ENCODE measurements around the gene ZFHX3. TPM values are rescaled to one million over a fixed set of nuclear protein-coding genes. Genes with fewer than 3 reads are reported as not detected.

ZFHX3 gene
- total RNA-seq, 1 experiment from 2014 or later, result 1.5 TPM

DNA sequence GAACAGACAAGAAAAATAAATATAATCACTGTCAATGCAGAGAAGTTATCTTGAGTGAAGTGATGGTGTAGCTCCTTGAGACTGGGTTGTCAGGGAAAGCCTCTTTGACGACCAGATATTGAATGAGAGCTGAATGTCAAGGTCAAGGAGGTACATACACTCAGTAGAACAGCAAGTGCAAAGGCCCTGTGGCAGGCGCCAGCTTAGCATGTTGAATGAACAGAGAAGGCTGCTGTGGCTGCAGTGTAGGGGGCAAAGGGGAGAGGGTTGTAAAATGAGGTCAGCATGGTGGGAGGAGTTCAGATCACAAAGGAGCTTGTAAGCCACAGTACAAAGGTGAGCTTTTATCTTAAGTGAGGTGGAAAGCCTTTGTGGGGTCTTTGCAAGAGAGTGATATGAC is 111.5 kb downstream of the ZFHX3 start:
- no peak overlapping the region for H2BK20ac ChIP-seq (ENCODE audit: low read depth, low read length, poor library complexity, severe bottlenecking)
- TF ChIP-seq, protein P1, sequence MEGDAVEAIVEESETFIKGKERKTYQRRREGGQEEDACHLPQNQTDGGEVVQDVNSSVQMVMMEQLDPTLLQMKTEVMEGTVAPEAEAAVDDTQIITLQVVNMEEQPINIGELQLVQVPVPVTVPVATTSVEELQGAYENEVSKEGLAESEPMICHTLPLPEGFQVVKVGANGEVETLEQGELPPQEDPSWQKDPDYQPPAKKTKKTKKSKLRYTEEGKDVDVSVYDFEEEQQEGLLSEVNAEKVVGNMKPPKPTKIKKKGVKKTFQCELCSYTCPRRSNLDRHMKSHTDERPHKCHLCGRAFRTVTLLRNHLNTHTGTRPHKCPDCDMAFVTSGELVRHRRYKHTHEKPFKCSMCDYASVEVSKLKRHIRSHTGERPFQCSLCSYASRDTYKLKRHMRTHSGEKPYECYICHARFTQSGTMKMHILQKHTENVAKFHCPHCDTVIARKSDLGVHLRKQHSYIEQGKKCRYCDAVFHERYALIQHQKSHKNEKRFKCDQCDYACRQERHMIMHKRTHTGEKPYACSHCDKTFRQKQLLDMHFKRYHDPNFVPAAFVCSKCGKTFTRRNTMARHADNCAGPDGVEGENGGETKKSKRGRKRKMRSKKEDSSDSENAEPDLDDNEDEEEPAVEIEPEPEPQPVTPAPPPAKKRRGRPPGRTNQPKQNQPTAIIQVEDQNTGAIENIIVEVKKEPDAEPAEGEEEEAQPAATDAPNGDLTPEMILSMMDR (conservative IDR thresholded peaks at IDR 0.05), result no peak
- no peak overlapping the region for H3K23ac ChIP-seq (ENCODE audit: insufficient read length, low read depth, low read length)
- no peak overlapping the region for H3K27ac ChIP-seq (ENCODE audit: insufficient read length, low read depth, low read length)
- Mint-ChIP-seq H3K4me1 (peaks cover 48 to 56% of the 10 kb centered on the region in 2 experiments), H3K36me3 (ENCODE audit: insufficient read depth in 1 of 3, low read depth in 3 of 3) (no peaks in the 10 kb centered on the region; a peak in 1 of 7 replicates), H3K27ac (no peak overlapping the region), H3K27me3 (ENCODE audit: low read depth) (peaks cover 2% of the 10 kb centered on the region), H3K9me3 (peaks cover 0 to 4% of the 10 kb centered on the region in 2 experiments; a peak in 2 of 5 replicates), H3K4me3 (no peak overlapping the region; a peak in 1 of 5 replicates)
- no CpG with 5 or more reads among the region's 2 CpGs for WGBS (ENCODE audit: extremely low coverage, insufficient read length, low lambda C conversion rate)
- H4K8ac ChIP-seq (replicated peaks; ENCODE audit: insufficient read length, low read depth, low read length), result no peak overlapping the region
- H3K56ac ChIP-seq (ENCODE audit: insufficient read length, low read depth, low read length), result no peak overlapping the region
- no peak overlapping the region for H3K9ac ChIP-seq (ENCODE audit: extremely low read depth, insufficient read length, low read length)
- H3K4me1 ChIP-seq (ENCODE audit: insufficient read depth, low read length), result peaks cover 5% of the 10 kb centered on the region; the same call in 1 of the 2 replicates
- no peaks in the 10 kb centered on the region for H3K27me3 ChIP-seq (ENCODE audit: insufficient read depth, low read length)
- H2BK5ac ChIP-seq (ENCODE audit: insufficient read length, low read length), result no peak overlapping the region
- no peak overlapping the region for H3K14ac ChIP-seq (ENCODE audit: insufficient read depth, low read length)
- no peak overlapping the region for H4K91ac ChIP-seq (ENCODE audit: insufficient read length, low read depth, low read length)
- H3K79me2 ChIP-seq (ENCODE audit: insufficient read depth, low read length), result no peaks in the 10 kb centered on the region
- H2BK15ac ChIP-seq (ENCODE audit: low read depth, low read length), result no peak overlapping the region
- H2AK5ac ChIP-seq (ENCODE audit: insufficient read length, low read length), result no peak overlapping the region
- H3K18ac ChIP-seq (ENCODE audit: insufficient read length, low read depth, low read length), result no peak overlapping the region
- H2AFZ ChIP-seq (ENCODE audit: low read length), result no peak overlapping the region
- no peak for DNase-seq
- H4K20me1 ChIP-seq (ENCODE audit: control insufficient read depth, insufficient read depth, insufficient read length), result no peaks in the 10 kb centered on the region
- no peaks in the 10 kb centered on the region for H3K9me3 ChIP-seq (ENCODE audit: control insufficient read depth, low read depth, low read length)
- H3K4ac ChIP-seq (ENCODE audit: low read depth, low read length), result no peak overlapping the region
- no peak overlapping the region for H4K5ac ChIP-seq (ENCODE audit: insufficient read length, low read depth, low read length)
- H3K23me2 ChIP-seq (ENCODE audit: insufficient read length, low read depth, low read length, poor library complexity, severe bottlenecking), result no peaks in the 10 kb centered on the region
- H3T11ph ChIP-seq (ENCODE audit: low read length), result no peak overlapping the region
- H2BK12ac ChIP-seq (ENCODE audit: insufficient read length, low read depth, low read length), result no peak overlapping the region
- no peak overlapping the region for H2BK120ac ChIP-seq (ENCODE audit: low read depth, low read length, poor library complexity, severe bottlenecking)
- no peak overlapping the region for H3K4me2 ChIP-seq (ENCODE audit: insufficient read depth, insufficient read length, low read length)
- no peaks in the 10 kb centered on the region for H3K79me1 ChIP-seq (ENCODE audit: insufficient read depth, low read depth, low read length, poor library complexity, severe bottlenecking)

Measured in H9 (cell line).